Measurements from ENCODE around the gene LOXHD1.

GRCh38 chr18:46445522-46446313, 211.3 kb downstream of the LOXHD1 start:
- TF ChIP-seq CTCF (conservative IDR thresholded peaks at IDR 0.05; ENCODE audit: low read depth, low read length) = no peak
- TF ChIP-seq EZH2 (IDR thresholded peaks at IDR 0.05; ENCODE audit: borderline replicate concordance, low read depth, low read length, poor library complexity, severe bottlenecking) = no peak
